ENCODE measurements around the gene METTL1. TPM values are rescaled to one million over a fixed set of nuclear protein-coding genes. Genes with fewer than 3 reads are reported as not detected.
"Not testable (repeated sequence)": the region's sequence is repeated elsewhere in the genome, so short reads cannot be mapped to it uniquely, and the experiment has no call there.

The METTL1 gene
- polyA plus RNA-seq, 1 donor: 22.8 TPM

GRCh38 chr12:57722716-57723629 is 48.9 kb downstream of the METTL1 start:
- Histone ChIP-seq H3K4me1 (ENCODE audit: control insufficient read depth, insufficient read depth, low read length) (peaks cover 10% of the 10 kb centered on the region), H3K27me3 (ENCODE audit: control insufficient read depth, insufficient read depth, low read length) (peaks cover 31% of the 10 kb centered on the region), H3K36me3 (ENCODE audit: control insufficient read depth, insufficient read depth, low read length) (peaks cover 35% of the 10 kb centered on the region), H3K9me3 (ENCODE audit: control insufficient read depth, low read depth, low read length) (peaks cover 13% of the 10 kb centered on the region), H3K27ac (ENCODE audit: low read length) (no peak overlapping the region), H3K4me3 (ENCODE audit: low read length) (no peak overlapping the region)
- WGBS (ENCODE audit: insufficient coverage, low lambda C conversion rate): no CpG with 5 or more reads among the region's 11 CpGs
- no peak for DNase-seq

GRCh38 chr12:57721846-57722608 is 49.9 kb downstream of the METTL1 start:
- not testable (repeated sequence) for H3K9me3 ChIP-seq (ENCODE audit: control insufficient read depth, low read depth, low read length); H3K4me1 ChIP-seq (ENCODE audit: control insufficient read depth, insufficient read depth, low read length); DNase-seq; H3K27ac ChIP-seq (ENCODE audit: low read length); H3K4me3 ChIP-seq (ENCODE audit: low read length)
- Histone ChIP-seq H3K27me3 (ENCODE audit: control insufficient read depth, insufficient read depth, low read length) (peaks cover 21% of the 10 kb centered on the region), H3K36me3 (ENCODE audit: control insufficient read depth, insufficient read depth, low read length) (peaks cover 42% of the 10 kb centered on the region)
- 94% methylated on average over 3 of the region's 16 CpGs for WGBS (ENCODE audit: insufficient coverage, low lambda C conversion rate)

- H3K27ac ChIP-seq (ENCODE audit: low read length): no peak overlapping the region
- no peak for DNase-seq
- peaks cover 12% of the 10 kb centered on the region for H3K27me3 ChIP-seq (ENCODE audit: control insufficient read depth, insufficient read depth, low read length)
- peaks cover 53% of the 10 kb centered on the region for H3K36me3 ChIP-seq (ENCODE audit: control insufficient read depth, insufficient read depth, low read length)
- H3K9me3 ChIP-seq (ENCODE audit: control insufficient read depth, low read depth, low read length): no peaks in the 10 kb centered on the region
- no peak overlapping the region for H3K4me3 ChIP-seq (ENCODE audit: low read length)
- no CpG with 5 or more reads among the region's 11 CpGs for WGBS (ENCODE audit: insufficient coverage, low lambda C conversion rate)
- no peaks in the 10 kb centered on the region for H3K4me1 ChIP-seq (ENCODE audit: control insufficient read depth, insufficient read depth, low read length)
These were observed 51.0 kb downstream of the METTL1 start for GRCh38 chr12:57720606-57721595.

- Histone ChIP-seq H3K36me3 (ENCODE audit: control insufficient read depth, insufficient read depth, low read length) (peaks cover 59% of the 10 kb centered on the region), H3K9me3 (ENCODE audit: control insufficient read depth, low read depth, low read length) (no peaks in the 10 kb centered on the region), H3K27me3 (ENCODE audit: control insufficient read depth, insufficient read depth, low read length) (peaks cover 7% of the 10 kb centered on the region), H3K4me3 (ENCODE audit: low read length) (no peak overlapping the region), H3K27ac (ENCODE audit: low read length) (no peak overlapping the region), H3K4me1 (ENCODE audit: control insufficient read depth, insufficient read depth, low read length) (no peaks in the 10 kb centered on the region)
- no peak for DNase-seq
- no CpG with 5 or more reads among the region's 20 CpGs for whole genome bisulfite sequencing (ENCODE audit: insufficient coverage, low lambda C conversion rate)
These were observed 51.9 kb downstream of the METTL1 start for GRCh38 chr12:57719777-57720605.

- Histone ChIP-seq H3K4me1 (ENCODE audit: control insufficient read depth, insufficient read depth, low read length) (no peaks in the 10 kb centered on the region), H3K27ac (ENCODE audit: low read length) (no peak overlapping the region), H3K27me3 (ENCODE audit: control insufficient read depth, insufficient read depth, low read length) (no peaks in the 10 kb centered on the region), H3K9me3 (ENCODE audit: control insufficient read depth, low read depth, low read length) (no peaks in the 10 kb centered on the region), H3K36me3 (ENCODE audit: control insufficient read depth, insufficient read depth, low read length) (peaks cover 63% of the 10 kb centered on the region), H3K4me3 (ENCODE audit: low read length) (no peak overlapping the region)
- WGBS (ENCODE audit: insufficient coverage, low lambda C conversion rate): no CpG with 5 or more reads among the region's 15 CpGs
- DNase-seq: no peak
These were observed 53.0 kb downstream of the METTL1 start for GRCh38 chr12:57718641-57719528.

Other genes starting within 250 kb of the METTL1 start
- gene MBD6, start 249.3 kb downstream of the METTL1 start, polyA plus RNA-seq: 67.7 TPM
- 136 TPM for gene DCTN2, start 224.9 kb downstream of the METTL1 start, polyA plus RNA-seq
- gene KIF5A, start 222.1 kb downstream of the METTL1 start, polyA plus RNA-seq: 12.3 TPM
- 26.0 TPM for gene PIP4K2C, start 180.9 kb downstream of the METTL1 start, polyA plus RNA-seq
- gene DTX3, start 167.3 kb downstream of the METTL1 start, polyA plus RNA-seq: 25.9 TPM
- 17.8 TPM for gene ARHGEF25, start 160.7 kb downstream of the METTL1 start, polyA plus RNA-seq
- 2.4 TPM for gene B4GALNT1, start 138.9 kb downstream of the METTL1 start, polyA plus RNA-seq
- gene OS9, start 78.0 kb downstream of the METTL1 start, polyA plus RNA-seq: 264 TPM
- gene AGAP2, start 33.4 kb downstream of the METTL1 start, polyA plus RNA-seq: 2.9 TPM
- gene TSPAN31, start 27.1 kb downstream of the METTL1 start, polyA plus RNA-seq: 62.2 TPM
- gene CDK4, start 19.8 kb downstream of the METTL1 start, polyA plus RNA-seq: 196 TPM
- gene MARCHF9, start 17.0 kb downstream of the METTL1 start, polyA plus RNA-seq: 28.1 TPM
- gene CYP27B1, start 5.0 kb downstream of the METTL1 start, polyA plus RNA-seq: 1.8 TPM
- 8.0 TPM for gene EEF1AKMT3, start 509 bp upstream of the METTL1 start, polyA plus RNA-seq
- 36.0 TPM for gene TSFM, start 10.7 kb upstream of the METTL1 start, polyA plus RNA-seq
- 9.9 TPM for gene AVIL, start 46.6 kb upstream of the METTL1 start, polyA plus RNA-seq
- 131 TPM for gene CTDSP2, start 74.6 kb upstream of the METTL1 start, polyA plus RNA-seq
- 8.5 TPM for gene ATP23, start 169.5 kb upstream of the METTL1 start, polyA plus RNA-seq